Colonic mucosa (tissue), 4 donors: ENCODE data around the gene GAL3ST3. TPM values are rescaled to one million over a fixed set of nuclear protein-coding genes. Genes with fewer than 3 reads are reported as not detected.

ENCODE experiments used
- DNase-seq: peaks from one replicate; pipeline ENCODE4 v3.0.0-alpha.2; 2020
- H3K27ac ChIP-seq: fragments of 200-600 bp; one replicate; pipeline ENCODE4 v1.8.0; 2021
- H3K27me3 ChIP-seq: fragments of 200-600 bp; one replicate; pipeline ENCODE4 v1.8.0; 2021
- H3K36me3 ChIP-seq: fragments of 200-600 bp; one replicate; pipeline ENCODE4 v1.8.0; 2021
- H3K4me1 ChIP-seq: fragments of 200-600 bp; one replicate; pipeline ENCODE4 v1.8.0; 2021; ENCODE audit warnings: mild to moderate bottlenecking
- H3K4me3 ChIP-seq: fragments of 200-600 bp; one replicate; pipeline ENCODE4 v1.8.0; 2021
- H3K9ac ChIP-seq, 2 donors: one replicate each; pipeline ENCODE4 v1.7.0; 2013; ENCODE audit warnings: control low read depth in 2 of 2, low read depth in 2 of 2, low read length in 2 of 2
- H3K9me3 ChIP-seq: fragments of 200-600 bp; one replicate; pipeline ENCODE4 v1.8.0; 2021
- CTCF ChIP-seq: fragments of 200-600 bp; IDR thresholded peaks from one replicate; pipeline ENCODE4 v1.8.0; 2022; ENCODE audit warnings: antibody characterized with exemption, mild to moderate bottlenecking
- intact Hi-C: fragments of 100-400 bp; cut with DNase I; formaldehyde crosslinking; loops from one replicate; pipeline ENCODE4 v1.14.1; 2022
- total RNA-seq, 2 donors: library from RNA; stranded (reverse); fragmentation: NEBNext Ultra II Directional in 1 of 2; extraction: Animal tissue kit (Norgen Biotek cat#: 25700) in 1 of 2; gene quantifications; one replicate each; pipeline ENCODE4 v1.2.1, GENCODE V29; 2021
- donor health status: healthy.
- donor health status: DM: no; HTN: no; CAD: no.
- donor health status: DM: no; HTN: no; CAD: no.

The GAL3ST3 gene
- total RNA-seq, 2 donors from 2014 or later = not detected

- H3K27ac ChIP-seq = no peak overlapping the region
- H3K4me1 ChIP-seq = no peaks in the 10 kb centered on the region
- H3K4me3 ChIP-seq = no peak overlapping the region
- TF ChIP-seq CTCF = no peak
- intact Hi-C loops = no loop called here
- peaks cover 12% of the 10 kb centered on the region for H3K27me3 ChIP-seq
- no peaks in the 10 kb centered on the region for H3K36me3 ChIP-seq
- no peak overlapping the region for H3K9ac ChIP-seq
- no peaks in the 10 kb centered on the region for H3K9me3 ChIP-seq
- DNase-seq = no peak
Observed at GRCh38 chr11:66016793-66017177, 32.2 kb downstream of the GAL3ST3 start.

GRCh38 chr11:66015936-66016792 is 32.8 kb downstream of the GAL3ST3 start:
- DNase-seq = no peak
- H3K27ac ChIP-seq = no peak overlapping the region
- H3K4me1 ChIP-seq = no peaks in the 10 kb centered on the region
- H3K36me3 ChIP-seq = no peaks in the 10 kb centered on the region
- H3K9ac ChIP-seq = no peak overlapping the region
- intact Hi-C loops = no loop called here
- no peak overlapping the region for H3K4me3 ChIP-seq
- H3K9me3 ChIP-seq = no peaks in the 10 kb centered on the region
- H3K27me3 ChIP-seq = peaks cover 17% of the 10 kb centered on the region
- TF ChIP-seq CTCF = no peak

- no peaks in the 10 kb centered on the region for H3K4me1 ChIP-seq
Observed at GRCh38 chr11:66015454-66015881, 33.5 kb downstream of the GAL3ST3 start.

GRCh38 chr11:66014804-66015453 is 34.0 kb downstream of the GAL3ST3 start:
- Histone ChIP-seq H3K4me3 (no peak overlapping the region), H3K27ac (no peak overlapping the region), H3K27me3 (peaks cover 17% of the 10 kb centered on the region), H3K4me1 (no peaks in the 10 kb centered on the region), H3K36me3 (no peaks in the 10 kb centered on the region), H3K9me3 (no peaks in the 10 kb centered on the region), H3K9ac (no peak overlapping the region)
- TF ChIP-seq CTCF = no peak
- intact Hi-C loops = no loop called here
- DNase-seq = no peak

More at GRCh38 chr11:66015454-66015881, 33.5 kb downstream of the GAL3ST3 start:
- DNase-seq = no peak
- no peak overlapping the region for H3K4me3 ChIP-seq
- H3K27me3 ChIP-seq = peaks cover 17% of the 10 kb centered on the region
- H3K36me3 ChIP-seq = no peaks in the 10 kb centered on the region
- H3K9ac ChIP-seq = no peak overlapping the region
- H3K27ac ChIP-seq = no peak overlapping the region
- intact Hi-C loops = no loop called here
- no peaks in the 10 kb centered on the region for H3K9me3 ChIP-seq
- TF ChIP-seq CTCF = no peak

GRCh38 chr11:66013762-66014100 is 35.2 kb downstream of the GAL3ST3 start:
- TF ChIP-seq CTCF = no peak
- no peak overlapping the region for H3K9ac ChIP-seq
- no peak overlapping the region for H3K4me3 ChIP-seq
- no peaks in the 10 kb centered on the region for H3K36me3 ChIP-seq
- H3K9me3 ChIP-seq = no peaks in the 10 kb centered on the region
- no peak for DNase-seq
- no peaks in the 10 kb centered on the region for H3K4me1 ChIP-seq
- peaks cover 17% of the 10 kb centered on the region for H3K27me3 ChIP-seq
- no peak overlapping the region for H3K27ac ChIP-seq
- intact Hi-C loops = no loop called here
